ENCODE results near the gene CARD19. TPM values are rescaled to one million over a fixed set of nuclear protein-coding genes. Genes with fewer than 3 reads are reported as not detected.
A peak's percentile ranks its signal among the peaks of the same experiment; 100 is the strongest.

The CARD19 gene
- total and polyA plus RNA-seq, 2 experiments from 2014 or later: 37.5 to 47.3 TPM

GRCh38 chr9:93068956-93069355 is 27.1 kb upstream of the CARD19 start:
- Histone ChIP-seq H3K36me3 (no peaks in the 10 kb centered on the region), H3K27me3 (no peaks in the 10 kb centered on the region), H3K9me3 (ENCODE audit: low read depth) (no peaks in the 10 kb centered on the region), H3K4me1 (ENCODE audit: low read depth) (no peaks in the 10 kb centered on the region), H3K27ac (no peak overlapping the region), H3K4me3 (no peak overlapping the region)
- DNase-seq (ENCODE audit: low read depth in 1 of 2, low spot score in 1 of 2): no peak
- TF ChIP-seq CTCF (IDR thresholded peaks at IDR 0.05; ENCODE audit: low read depth, low read length): no peak

- Histone ChIP-seq H3K9me3 (ENCODE audit: low read depth) (no peaks in the 10 kb centered on the region), H3K4me1 (ENCODE audit: low read depth) (no peaks in the 10 kb centered on the region), H3K27me3 (no peaks in the 10 kb centered on the region), H3K36me3 (no peaks in the 10 kb centered on the region), H3K4me3 (no peak overlapping the region), H3K27ac (no peak overlapping the region)
- TF ChIP-seq CTCF (IDR thresholded peaks at IDR 0.05; ENCODE audit: low read depth, low read length): no peak
- DNase-seq (ENCODE audit: low read depth in 1 of 2, low spot score in 1 of 2): peak in 1 of 2 donors; percentile 55
Measured at GRCh38 chr9:93071464-93071863, 24.6 kb upstream of the CARD19 start.

- Histone ChIP-seq H3K36me3 (no peaks in the 10 kb centered on the region), H3K4me1 (ENCODE audit: low read depth) (no peaks in the 10 kb centered on the region), H3K9me3 (ENCODE audit: low read depth) (no peaks in the 10 kb centered on the region), H3K4me3 (no peak overlapping the region), H3K27ac (no peak overlapping the region), H3K27me3 (no peaks in the 10 kb centered on the region)
- no peak for TF ChIP-seq CTCF (IDR thresholded peaks at IDR 0.05; ENCODE audit: low read depth, low read length)
- peak in 1 of 2 donors; percentile 71 for DNase-seq (ENCODE audit: low read depth in 1 of 2, low spot score in 1 of 2)
Measured at GRCh38 chr9:93072383-93072795, 23.6 kb upstream of the CARD19 start.

GRCh38 chr9:93076101-93076791 is 19.8 kb upstream of the CARD19 start:
- H3K27ac ChIP-seq: no peak overlapping the region
- H3K27me3 ChIP-seq: no peaks in the 10 kb centered on the region
- no peaks in the 10 kb centered on the region for H3K4me1 ChIP-seq (ENCODE audit: low read depth)
- no peak for DNase-seq (ENCODE audit: low read depth in 1 of 2, low spot score in 1 of 2)
- H3K36me3 ChIP-seq: no peaks in the 10 kb centered on the region
- TF ChIP-seq CTCF (IDR thresholded peaks at IDR 0.05; ENCODE audit: low read depth, low read length): no peak
- H3K9me3 ChIP-seq (ENCODE audit: low read depth): no peaks in the 10 kb centered on the region
- H3K4me3 ChIP-seq: no peak overlapping the region

GRCh38 chr9:93076792-93077128 is 19.3 kb upstream of the CARD19 start:
- Histone ChIP-seq H3K4me3 (no peak overlapping the region), H3K36me3 (no peaks in the 10 kb centered on the region), H3K27me3 (no peaks in the 10 kb centered on the region), H3K27ac (no peak overlapping the region), H3K9me3 (ENCODE audit: low read depth) (no peaks in the 10 kb centered on the region), H3K4me1 (ENCODE audit: low read depth) (no peaks in the 10 kb centered on the region)
- no peak for DNase-seq (ENCODE audit: low read depth in 1 of 2, low spot score in 1 of 2)
- no peak for TF ChIP-seq CTCF (IDR thresholded peaks at IDR 0.05; ENCODE audit: low read depth, low read length)
